NT2/D1 (cell line): Measurements from ENCODE around the gene HOXC6.
A peak's percentile ranks its signal among the peaks of the same experiment; 100 is the strongest.

Experiments used
- DNase-seq: peaks from one replicate; pipeline ENCODE4 v3.0.0-alpha.2; 2011; ENCODE audit warnings: low read depth, low spot score
- H3K27me3 ChIP-seq: 2 replicates; pipeline ENCODE4 v1.6.0; 2011; ENCODE audit warnings: mild to moderate bottlenecking; ENCODE audit not compliant: insufficient read length, insufficient read depth
- H3K36me3 ChIP-seq: 2 replicates; pipeline ENCODE4 v1.6.1; 2011; ENCODE audit warnings: mild to moderate bottlenecking, low read length, mixed read lengths; ENCODE audit not compliant: insufficient read depth, insufficient read length
- H3K4me1 ChIP-seq: 2 replicates; pipeline ENCODE4 v1.5.1; 2011; ENCODE audit not compliant: insufficient read depth, insufficient read length
- H3K4me3 ChIP-seq: 2 replicates; pipeline ENCODE4 v1.5.1; 2011; ENCODE audit warnings: low read depth; ENCODE audit not compliant: insufficient read length
- H3K9ac ChIP-seq: 2 replicates; pipeline ENCODE4 v1.6.0; 2011; ENCODE audit warnings: low read depth; ENCODE audit not compliant: insufficient read length
- H3K9me3 ChIP-seq: 2 replicates; pipeline ENCODE4 v1.5.1; 2011; ENCODE audit warnings: mild to moderate bottlenecking, low read length; ENCODE audit not compliant: insufficient read depth
- SUZ12 ChIP-seq: IDR thresholded peaks from 2 replicates; pipeline ENCODE4 v1.6.1; 2011; ENCODE audit not compliant: insufficient read length, insufficient read depth; ENCODE audit errors: extremely low read depth
- YY1 ChIP-seq: IDR thresholded peaks from 2 replicates; pipeline ENCODE4 v1.6.1; 2011; ENCODE audit not compliant: insufficient read length, insufficient read depth
- ZNF274 ChIP-seq: IDR thresholded peaks from 2 replicates; pipeline ENCODE4 v1.6.1; 2011; ENCODE audit warnings: mild to moderate bottlenecking, low read depth, low read length

Gene HOXC6

DNA sequence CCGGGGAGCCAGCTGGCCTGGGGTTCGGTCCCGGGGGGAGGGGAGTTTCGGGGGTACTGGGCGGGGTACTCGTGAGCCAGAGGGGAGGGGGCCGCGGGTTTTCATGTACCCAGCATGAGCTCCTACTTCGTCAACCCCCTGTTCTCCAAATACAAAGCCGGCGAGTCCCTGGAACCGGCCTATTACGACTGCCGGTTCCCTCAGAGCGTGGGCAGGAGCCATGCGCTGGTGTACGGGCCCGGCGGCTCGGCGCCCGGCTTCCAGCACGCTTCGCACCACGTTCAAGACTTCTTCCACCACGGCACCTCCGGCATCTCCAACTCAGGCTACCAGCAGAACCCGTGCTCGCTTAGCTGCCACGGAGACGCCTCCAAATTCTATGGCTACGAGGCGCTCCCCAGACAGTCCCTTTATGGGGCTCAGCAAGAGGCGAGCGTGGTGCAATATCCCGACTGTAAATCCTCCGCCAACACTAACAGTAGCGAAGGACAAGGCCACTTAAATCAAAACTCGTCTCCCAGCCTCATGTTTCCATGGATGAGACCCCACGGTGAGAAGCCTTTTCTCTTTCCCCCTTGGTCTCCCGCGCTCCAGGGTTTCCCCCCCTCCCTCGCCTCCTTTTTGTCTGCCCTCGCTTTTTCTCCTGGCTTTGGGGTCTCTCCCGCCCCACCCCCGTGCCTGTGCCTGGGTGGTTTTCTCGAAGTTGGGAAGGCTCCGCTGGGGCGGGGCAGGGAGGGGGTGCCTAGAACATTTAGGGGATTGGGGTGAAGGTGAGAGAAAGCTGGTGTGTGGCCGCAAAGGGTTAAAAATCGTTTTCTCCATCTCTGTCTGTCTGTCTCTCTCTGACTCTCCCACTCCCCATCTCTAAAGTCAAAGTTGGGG lies 18.8 kb upstream of the HOXC6 start:
- no peaks in the 10 kb centered on the region for H3K9me3 ChIP-seq
- H3K36me3 ChIP-seq: no peaks in the 10 kb centered on the region
- no peak for DNase-seq
- peaks cover 97% of the 10 kb centered on the region for H3K27me3 ChIP-seq
- peak overlapping the region; percentile 38 for H3K9ac ChIP-seq
- peaks cover 5% of the 10 kb centered on the region for H3K4me1 ChIP-seq
- TF ChIP-seq SUZ12 (peak; percentile 99), ZNF274 (no peak)
- H3K4me3 ChIP-seq: peak overlapping the region; percentile 15

DNA sequence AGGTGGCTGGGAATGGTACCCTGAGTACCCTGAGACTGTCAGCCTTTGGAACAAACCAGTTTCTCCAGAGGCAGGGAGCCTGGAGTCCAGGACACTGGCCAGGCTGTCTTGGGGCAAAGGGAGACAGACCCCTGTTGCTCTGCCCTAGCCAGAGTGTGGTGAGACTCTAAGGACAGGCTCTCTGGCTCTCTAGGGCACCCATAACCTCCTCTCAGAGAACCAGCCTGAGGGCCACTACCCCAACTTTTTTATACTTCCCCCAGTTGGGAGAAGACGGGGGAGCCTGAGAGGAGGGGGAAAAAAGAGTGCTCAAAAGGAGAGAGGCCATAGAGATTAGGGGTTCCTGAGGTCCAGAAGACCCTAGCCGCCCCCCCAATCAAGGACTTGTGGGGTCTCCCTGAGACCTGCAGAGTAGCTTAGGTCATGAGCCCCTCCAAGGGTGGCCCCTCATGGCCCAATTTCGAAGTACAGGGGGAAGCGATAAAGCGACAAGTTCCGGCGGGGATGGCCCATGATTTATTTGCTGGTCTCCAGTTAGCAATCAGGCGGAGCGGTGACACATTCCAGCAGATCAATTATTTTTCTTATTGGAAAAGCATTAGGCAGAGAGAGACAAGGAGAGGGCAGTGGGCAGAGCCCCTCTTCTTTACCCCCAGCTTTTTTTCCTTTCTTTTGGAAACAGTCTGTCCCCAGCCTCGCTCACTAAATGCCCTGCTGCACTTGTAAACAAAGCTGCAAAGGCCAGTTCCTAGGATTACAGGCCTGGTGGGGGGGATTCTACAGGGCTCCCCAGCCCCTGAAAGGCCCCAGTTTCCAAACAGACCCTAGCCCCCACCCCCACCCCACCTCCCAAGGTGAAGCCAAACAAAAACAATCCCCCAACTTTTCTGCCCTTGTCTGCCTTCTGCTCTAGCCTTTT lies 17.9 kb upstream of the HOXC6 start:
- Histone ChIP-seq H3K36me3 (no peaks in the 10 kb centered on the region), H3K27me3 (peaks cover 97% of the 10 kb centered on the region), H3K4me1 (peaks cover 3% of the 10 kb centered on the region), H3K4me3 (no peak overlapping the region), H3K9ac (no peak overlapping the region), H3K9me3 (no peaks in the 10 kb centered on the region)
- TF ChIP-seq ZNF274: no peak
- no peak for TF ChIP-seq SUZ12
- no peak for TF ChIP-seq YY1
- no peak for DNase-seq

DNA sequence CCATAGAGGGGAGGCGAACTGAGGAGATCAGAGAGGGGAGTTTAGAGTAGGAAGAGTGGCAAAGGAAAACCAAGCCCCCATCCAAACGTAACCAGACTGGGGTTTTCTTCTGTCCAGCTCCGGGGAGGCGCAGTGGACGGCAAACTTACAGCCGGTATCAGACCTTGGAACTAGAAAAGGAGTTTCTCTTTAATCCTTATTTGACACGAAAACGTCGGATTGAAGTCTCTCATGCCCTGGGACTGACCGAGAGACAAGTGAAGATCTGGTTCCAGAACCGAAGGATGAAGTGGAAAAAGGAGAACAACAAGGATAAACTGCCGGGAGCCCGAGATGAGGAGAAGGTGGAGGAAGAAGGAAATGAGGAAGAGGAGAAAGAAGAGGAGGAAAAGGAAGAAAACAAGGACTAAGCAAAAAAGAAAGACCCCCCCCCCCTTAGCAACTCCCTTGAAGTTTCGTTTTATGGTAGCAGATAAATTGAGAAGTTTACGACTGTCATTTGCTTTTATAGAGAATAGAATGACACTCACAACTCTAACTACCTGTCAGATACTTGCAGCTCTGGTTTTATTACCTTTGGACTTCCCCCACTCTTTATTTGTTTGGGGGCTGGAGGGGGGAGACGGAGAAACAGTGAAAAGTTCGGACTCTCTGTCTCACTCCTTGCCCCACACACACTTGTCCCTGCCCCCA lies 17.1 kb upstream of the HOXC6 start:
- H3K9ac ChIP-seq: no peak overlapping the region
- H3K4me1 ChIP-seq: peaks cover 3% of the 10 kb centered on the region
- peaks cover 97% of the 10 kb centered on the region for H3K27me3 ChIP-seq
- H3K4me3 ChIP-seq: no peak overlapping the region
- no peaks in the 10 kb centered on the region for H3K9me3 ChIP-seq
- DNase-seq: no peak
- TF ChIP-seq ZNF274: no peak
- TF ChIP-seq YY1: no peak
- TF ChIP-seq SUZ12: no peak
- H3K36me3 ChIP-seq: no peaks in the 10 kb centered on the region

DNA sequence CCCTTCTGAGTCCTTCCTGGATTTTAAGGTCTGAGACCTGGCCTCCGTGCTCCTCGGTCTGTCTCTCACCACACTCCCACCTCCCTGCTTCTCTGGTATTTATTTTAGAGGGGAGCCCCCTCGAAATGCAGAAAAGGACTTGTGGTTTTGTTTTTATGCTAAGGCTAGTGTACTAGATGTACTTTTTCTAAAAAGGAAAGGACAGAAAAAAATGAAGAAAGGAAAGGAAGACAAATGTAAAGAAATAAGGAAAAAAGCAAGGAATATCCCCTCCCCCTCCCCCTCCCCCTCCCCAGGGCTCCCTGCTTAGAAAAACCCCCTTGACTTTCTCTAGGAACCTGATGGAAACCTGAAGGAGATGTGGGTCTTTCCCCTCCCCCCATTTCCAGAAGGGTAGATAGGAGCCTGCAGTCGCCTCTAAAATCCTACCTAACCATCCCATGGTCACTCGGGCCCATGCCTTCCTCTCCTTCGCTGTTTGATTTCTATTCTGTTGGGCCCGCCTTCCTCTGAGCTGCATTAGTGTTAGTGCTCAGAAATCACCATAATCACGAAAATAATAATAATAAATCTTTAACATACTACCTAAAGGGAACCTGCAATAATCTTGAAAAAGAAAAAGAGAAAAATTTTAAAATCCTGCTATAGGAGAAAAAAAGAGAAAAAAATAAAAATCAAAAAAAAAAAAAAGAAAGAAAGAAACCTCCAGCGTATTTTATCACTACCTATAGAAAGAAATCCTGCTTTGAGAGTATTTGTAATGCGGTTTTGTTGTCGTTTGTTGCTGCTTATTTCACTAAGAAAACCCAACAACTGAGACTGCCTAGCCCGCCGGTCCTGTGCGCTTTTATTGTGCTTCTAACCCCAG lies 16.3 kb upstream of the HOXC6 start:
- Histone ChIP-seq H3K9me3 (no peaks in the 10 kb centered on the region), H3K4me3 (no peak overlapping the region), H3K9ac (no peak overlapping the region), H3K36me3 (no peaks in the 10 kb centered on the region), H3K27me3 (peaks cover 96% of the 10 kb centered on the region), H3K4me1 (peaks cover 3% of the 10 kb centered on the region)
- TF ChIP-seq YY1: no peak
- no peak for TF ChIP-seq SUZ12
- TF ChIP-seq ZNF274: no peak
- DNase-seq: no peak

DNA sequence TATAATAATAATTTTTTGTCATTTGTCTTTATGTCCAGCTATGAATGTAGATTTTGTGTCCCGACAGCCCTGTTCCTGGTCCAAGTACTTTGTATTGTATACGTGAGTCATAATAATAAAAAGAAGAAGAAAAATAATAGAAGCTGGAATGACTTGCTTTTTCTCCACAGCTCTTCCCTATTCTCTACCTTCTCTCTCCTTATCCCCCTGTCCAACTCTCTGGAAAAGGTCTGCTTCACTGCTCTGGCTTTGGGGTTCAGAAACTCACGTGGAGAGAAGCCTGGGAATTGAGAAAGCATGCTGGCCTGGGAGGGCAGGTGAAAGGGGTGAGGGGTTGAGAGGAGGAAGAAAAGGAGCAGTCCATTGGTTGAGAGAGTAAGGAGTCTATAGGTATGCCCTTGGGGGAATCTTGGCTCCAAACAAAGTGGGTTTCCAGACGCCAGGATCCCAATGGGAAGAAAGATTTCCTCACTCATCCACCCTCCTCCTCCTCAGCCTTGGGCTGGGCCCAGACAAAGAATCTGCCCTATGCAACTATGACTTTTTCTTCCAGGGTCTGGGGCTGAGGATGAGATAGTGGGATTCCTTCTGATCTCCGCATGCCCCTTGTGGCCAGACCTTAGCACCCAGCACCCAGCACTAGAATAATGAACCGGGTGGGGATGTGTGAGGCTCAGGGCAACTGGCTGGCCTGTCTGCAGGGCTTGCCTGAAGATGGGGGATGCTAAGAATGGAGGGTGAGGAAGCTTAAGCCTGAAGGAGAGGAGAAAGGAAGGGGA lies 15.4 kb upstream of the HOXC6 start:
- DNase-seq: no peak
- Histone ChIP-seq H3K4me1 (peaks cover 3% of the 10 kb centered on the region), H3K27me3 (peaks cover 96% of the 10 kb centered on the region), H3K9ac (no peak overlapping the region), H3K9me3 (no peaks in the 10 kb centered on the region), H3K4me3 (no peak overlapping the region), H3K36me3 (no peaks in the 10 kb centered on the region)
- TF ChIP-seq YY1 (no peak), SUZ12 (peak; percentile 58), ZNF274 (no peak)
